ENCODE measurements around the gene ROS1. TPM values are rescaled to one million over a fixed set of nuclear protein-coding genes. Genes with fewer than 3 reads are reported as not detected.
"Not testable (repeated sequence)": the region's sequence is repeated elsewhere in the genome, so short reads cannot be mapped to it uniquely, and the experiment has no call there.

Gene ROS1
- total RNA-seq, 1 donor from 2014 or later = 163 TPM

DNA sequence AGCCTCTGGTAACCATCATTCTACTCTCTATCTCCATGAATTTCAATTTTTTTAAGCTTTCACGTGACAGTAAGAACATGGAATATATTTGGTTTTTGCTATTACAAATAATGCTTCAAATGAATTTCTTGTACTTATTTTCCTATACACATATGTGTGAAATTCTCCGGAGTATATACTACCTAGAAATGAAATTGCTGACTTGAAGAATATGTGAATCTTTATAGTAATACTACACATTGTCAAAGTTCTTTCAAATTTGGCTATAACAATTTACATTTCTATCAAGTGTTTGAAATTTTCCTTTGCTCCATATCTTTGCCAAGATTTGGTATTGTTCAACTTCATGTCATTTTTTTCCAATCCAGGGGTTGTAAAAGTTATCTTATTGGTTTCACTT lies 172.0 kb downstream of the ROS1 start:
- Histone ChIP-seq H3K27ac (no peak overlapping the region), H3K4me3 (no peak overlapping the region), H3K27me3 (no peaks in the 10 kb centered on the region), H3K9me3 (no peaks in the 10 kb centered on the region), H3K36me3 (no peaks in the 10 kb centered on the region), H3K4me1 (no peaks in the 10 kb centered on the region)
- DNase-seq = no peak
- intact Hi-C loops (cut with DNase I) = no loop called here
- TF ChIP-seq CTCF (IDR thresholded peaks at IDR 0.05) = no peak
- ATAC-seq = no peak

DNA sequence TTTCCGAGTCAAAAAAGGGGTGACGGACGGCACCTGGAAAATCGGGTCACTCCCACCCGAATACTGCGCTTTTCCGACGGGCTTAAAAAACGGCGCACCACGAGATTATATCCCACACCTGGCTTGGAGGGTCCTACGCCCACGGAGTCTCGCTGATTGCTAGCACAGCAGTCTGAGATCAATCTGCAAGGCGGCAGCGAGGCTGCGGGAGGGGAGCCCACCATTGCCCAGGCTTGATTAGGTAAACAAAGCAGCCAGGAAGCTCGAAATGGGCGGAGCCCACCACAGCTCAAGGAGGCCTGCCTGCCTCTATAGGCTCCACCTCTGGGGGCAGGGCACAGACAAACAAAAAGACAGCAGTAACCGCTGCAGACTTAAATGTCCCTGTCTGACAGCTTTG lies 180.8 kb downstream of the ROS1 start:
- intact Hi-C loops (cut with DNase I) = not testable (repeated sequence)

GRCh38 chr6:117244571-117244970 lies 181.2 kb downstream of the ROS1 start:
- H3K27me3 ChIP-seq; H3K9me3 ChIP-seq; H3K27ac ChIP-seq; H3K4me3 ChIP-seq; intact Hi-C loops (cut with DNase I); DNase-seq; ATAC-seq; H3K36me3 ChIP-seq; H3K4me1 ChIP-seq: not testable (repeated sequence)

More for the DNA sequence above, 180.8 kb downstream of the ROS1 start:
- H3K27ac ChIP-seq, H3K4me3 ChIP-seq, H3K27me3 ChIP-seq, DNase-seq, ATAC-seq, H3K36me3 ChIP-seq, H3K4me1 ChIP-seq, H3K9me3 ChIP-seq: not testable (repeated sequence)

Other genes starting within 250 kb of the ROS1 start
- not detected for gene VGLL2, start 160.4 kb downstream of the ROS1 start, total RNA-seq
- 19.5 TPM for gene DCBLD1, start 56.7 kb upstream of the ROS1 start, total RNA-seq
- 21.5 TPM for gene GOPC, start 176.6 kb upstream of the ROS1 start, total RNA-seq
- 43.4 TPM for gene NUS1, start 249.5 kb upstream of the ROS1 start, total RNA-seq